GM12878 (cell line): ENCODE measurements around the gene EXD3. TPM values are rescaled to one million over a fixed set of nuclear protein-coding genes. Genes with fewer than 3 reads are reported as not detected.

Experiments used
- ATAC-seq: fragments of 200-7000 bp; cut with Tn5 transposase; 3 replicates; pipeline ENCODE4 v1.9.1; 2020; ENCODE audit warnings: mild to moderate bottlenecking, moderate library complexity
- BruUV-seq: library from RNA; stranded (reverse); fragments of 400-500 nt; replicated peaks from 2 replicates; lab custom pipeline; 2021; lab: Mats Ljungman, UMichigan
- CTCF ChIA-PET: fragments of 300-600 bp; sonication (Branson Sonifier 250); formaldehyde crosslinking; extraction: SDS; loops from one replicate; lab custom pipeline; 2021; ENCODE audit warnings: inconsistent platforms; lab: Yijun Ruan, JAX
- POLR2A ChIA-PET: fragments of 350-600 bp; formaldehyde crosslinking; extraction: SDS; loops from one replicate; lab custom pipeline; 2021; ENCODE audit warnings: inconsistent platforms; lab: Charles Lee
- RAD21 ChIA-PET: fragments of 300-600 bp; sonication (Branson Sonifier 250); formaldehyde crosslinking; loops from one replicate; lab custom pipeline; 2023; ENCODE audit warnings: antibody characterized with exemption; ENCODE audit not compliant: unreplicated experiment; lab: Charles Lee
- SMC1A ChIA-PET: fragments of 300-600 bp; sonication (Branson Sonifier 250); formaldehyde crosslinking; loops from one replicate; lab custom pipeline; 2023; ENCODE audit not compliant: unreplicated experiment, uncharacterized antibody; lab: Charles Lee
- DNase-seq: peaks from one replicate; pipeline ENCODE4 v3.0.0-alpha.2; 2011; ENCODE audit warnings: low read depth, low spot score
- FAIRE-seq: peaks from 3 replicates; lab custom pipeline; 2011; peaks lifted over from hg19 to GRCh38; lab: Jason Lieb, UNC
- H2AFZ ChIP-seq: 2 replicates; pipeline ENCODE4 v1.6.0; 2011; ENCODE audit warnings: low read depth, low read length, control low read depth; ENCODE audit not compliant: control insufficient read depth
- H3K27ac ChIP-seq: 2 replicates; pipeline ENCODE4 v1.5.1; 2011; ENCODE audit warnings: control low read depth; ENCODE audit not compliant: control insufficient read depth, insufficient read depth
- H3K27me3 ChIP-seq, 2 experiments: replicated peaks in 1 of 2; 2 replicates each; pipeline versions ENCODE4 v1.6.0 to v1.6.1; 2011; ENCODE audit warnings: low read length in 1 of 2; ENCODE audit not compliant: control insufficient read depth in 2 of 2, insufficient read depth in 2 of 2
- H3K36me3 ChIP-seq, 2 experiments: 2 replicates each; pipeline ENCODE4 v1.5.1; 2011; ENCODE audit warnings: low read length in 1 of 2; ENCODE audit not compliant: control insufficient read depth in 2 of 2, insufficient read depth in 2 of 2
- H3K4me1 ChIP-seq: 2 replicates; pipeline ENCODE4 v1.6.1; 2011; ENCODE audit warnings: mild to moderate bottlenecking, low read length, moderate library complexity, mixed read lengths; ENCODE audit not compliant: control insufficient read depth, insufficient read depth
- H3K4me2 ChIP-seq: 2 replicates; pipeline ENCODE4 v1.6.0; 2011; ENCODE audit warnings: control low read depth; ENCODE audit not compliant: control insufficient read depth, insufficient read depth
- H3K4me3 ChIP-seq: fragments of 200-600 bp; sonication (generic); 2 replicates; pipeline ENCODE4 v1.5.1; 2016
- H3K79me2 ChIP-seq: 2 replicates; pipeline ENCODE4 v1.6.0; 2011; ENCODE audit warnings: low read length; ENCODE audit not compliant: control insufficient read depth, insufficient read depth
- H3K9ac ChIP-seq: 2 replicates; pipeline ENCODE4 v1.8.0; 2011; ENCODE audit warnings: low read length, control low read depth, mixed read lengths; ENCODE audit not compliant: control insufficient read depth, insufficient read depth
- H3K9me3 ChIP-seq: replicated peaks from 3 replicates; pipeline ENCODE4 v1.5.1; 2011; ENCODE audit warnings: mild to moderate bottlenecking, low read length; ENCODE audit not compliant: control insufficient read depth, insufficient read depth
- H4K20me1 ChIP-seq: 2 replicates; pipeline ENCODE4 v1.6.0; 2011; ENCODE audit not compliant: control insufficient read depth, insufficient read depth
- BACH1 ChIP-seq: fragments of 450-650 bp; IDR thresholded peaks from 2 replicates; pipeline ENCODE4 v1.6.1; 2017; ENCODE audit warnings: mild to moderate bottlenecking, borderline replicate concordance
- BHLHE40 ChIP-seq, 2 experiments: fragments of 450-650 bp in 1 of 2; IDR thresholded peaks; 2 replicates each; pipeline ENCODE4 v1.6.1; 2011 to 2017; ENCODE audit warnings: low read depth in 2 of 2, borderline replicate concordance in 1 of 2, improper control_type of control experiment in 1 of 2, low read length in 1 of 2, mild to moderate bottlenecking in 1 of 2
- CREB1 ChIP-seq: IDR thresholded peaks from 2 replicates; pipeline ENCODE4 v1.6.1; 2012; ENCODE audit warnings: low read depth, mild to moderate bottlenecking, inconsistent platforms
- DPF2 ChIP-seq: fragments of 450-650 bp; IDR thresholded peaks from 2 replicates; pipeline ENCODE4 v1.6.1; 2017; ENCODE audit warnings: mild to moderate bottlenecking
- E2F8 ChIP-seq: fragments of 450-650 bp; IDR thresholded peaks from 2 replicates; pipeline ENCODE4 v1.6.1; 2018; ENCODE audit warnings: mild to moderate bottlenecking, low read depth, moderate library complexity; ENCODE audit not compliant: partially characterized antibody
- ETV6 ChIP-seq, 2 experiments: fragments of 450-650 bp in 1 of 2; IDR thresholded peaks in 1 of 2; conservative IDR thresholded peaks in 1 of 2; 2 replicates each; pipeline ENCODE4 v1.6.1; 2014; ENCODE audit warnings: antibody characterized with exemption in 1 of 2, borderline replicate concordance in 1 of 2, low read depth in 1 of 2, mild to moderate bottlenecking in 1 of 2, moderate library complexity in 1 of 2
- HDAC6 ChIP-seq: fragments of 200-600 bp; sonication (generic); IDR thresholded peaks from one replicate; pipeline ENCODE4 v1.8.0; 2017; ENCODE audit warnings: antibody characterized with exemption; ENCODE audit not compliant: unreplicated experiment
- IKZF1 ChIP-seq: fragments of 450-650 bp; conservative IDR thresholded peaks from 2 replicates; pipeline ENCODE4 v1.6.1; 2017; ENCODE audit warnings: antibody characterized with exemption, mild to moderate bottlenecking
- MTA2 ChIP-seq: fragments of 450-650 bp; IDR thresholded peaks from 2 replicates; pipeline ENCODE4 v1.6.1; 2016; ENCODE audit warnings: low read depth, mild to moderate bottlenecking, moderate library complexity
- NFIC ChIP-seq: IDR thresholded peaks from 2 replicates; pipeline ENCODE4 v1.6.1; 2012; ENCODE audit warnings: low read depth, mild to moderate bottlenecking, inconsistent platforms, low read length, moderate library complexity
- NFYA ChIP-seq: IDR thresholded peaks from 2 replicates; pipeline ENCODE4 v1.6.1; 2011; ENCODE audit warnings: low read depth, mild to moderate bottlenecking, low read length, improper control_type of control experiment, borderline replicate concordance
- NR2F1 ChIP-seq: fragments of 450-650 bp; conservative IDR thresholded peaks from 2 replicates; pipeline ENCODE4 v1.6.1; 2017; ENCODE audit warnings: mild to moderate bottlenecking
- PAX5 ChIP-seq: IDR thresholded peaks from 2 replicates; pipeline ENCODE4 v1.6.1; 2011; ENCODE audit warnings: low read depth, low read length, borderline replicate concordance
- PAX8 ChIP-seq: fragments of 450-650 bp; IDR thresholded peaks from 2 replicates; pipeline ENCODE4 v1.6.1; 2017; ENCODE audit warnings: mild to moderate bottlenecking, moderate library complexity
- RBBP5 ChIP-seq: fragments of 200-600 bp; sonication (generic); conservative IDR thresholded peaks from 2 replicates; pipeline ENCODE4 v1.6.1; 2016
- RCOR1 ChIP-seq: conservative IDR thresholded peaks from 2 replicates; pipeline ENCODE4 v1.6.1; 2012; ENCODE audit warnings: low read depth, low read length, improper control_type of control experiment
- SMARCA5 ChIP-seq: fragments of 450-650 bp; IDR thresholded peaks from 2 replicates; pipeline ENCODE4 v1.6.1; 2017; ENCODE audit warnings: mild to moderate bottlenecking
- SMC3 ChIP-seq: IDR thresholded peaks from 2 replicates; pipeline ENCODE4 v1.6.1; 2011; ENCODE audit warnings: low read length, improper control_type of control experiment, borderline replicate concordance
- SUZ12 ChIP-seq: fragments of 200-600 bp; sonication (generic); IDR thresholded peaks from one replicate; pipeline ENCODE4 v1.6.1; 2018; ENCODE audit warnings: antibody characterized with exemption, mild to moderate bottlenecking; ENCODE audit not compliant: unreplicated experiment
- TARDBP ChIP-seq: IDR thresholded peaks from 2 replicates; pipeline ENCODE4 v1.6.1; 2016; ENCODE audit warnings: borderline replicate concordance
- TCF12 ChIP-seq: IDR thresholded peaks from 2 replicates; pipeline ENCODE4 v1.6.1; 2011; ENCODE audit warnings: low read depth, mild to moderate bottlenecking, low read length
- ZNF24 ChIP-seq: fragments of 450-650 bp; IDR thresholded peaks from 2 replicates; pipeline ENCODE4 v1.6.1; 2017; ENCODE audit warnings: antibody characterized with exemption, mild to moderate bottlenecking
- ZSCAN29 ChIP-seq: fragments of 450-650 bp; IDR thresholded peaks from 2 replicates; pipeline ENCODE4 v1.6.1; 2017; ENCODE audit warnings: mild to moderate bottlenecking, moderate library complexity
- WGBS: methylation state at CpG from one replicate; pipeline ENCODE4 v1.1.6; 2016; ENCODE audit warnings: low lambda C conversion rate; ENCODE audit not compliant: insufficient replicate concordance, insufficient coverage; ENCODE audit errors: missing lambda C conversion rate; 5-methylcytosine and 5-hydroxymethylcytosine counted together
- in situ Hi-C: fragments of 300-500 bp; cut with MboI; formaldehyde crosslinking; loops from 9 replicates; pipeline ENCODE4 v1.14.3; 2018; ENCODE audit warnings: mixed read lengths
- intact Hi-C: fragments of 100-400 bp; cut with micrococcal nuclease; formaldehyde crosslinking; loops from one replicate; pipeline ENCODE4 v1.14.2; 2022; ENCODE audit not compliant: unreplicated experiment
- polyA plus RNA-seq, 11 experiments: library from polyadenylated mRNA; depleted of rRNA in 4 of 11; unstranded in 6 of 11; stranded (reverse) in 5 of 11; fragments of >200 nt; fragmentation: Nextera tagmentation in 4 of 11; fragmentation: Illumina TruSeq in 1 of 11; extraction: Ambion mirVana in 4 of 11; extraction: Trizol in 1 of 11; gene quantifications; 1 replicate in 1 of 11; 2 replicates in 10 of 11; pipeline versions ENCODE4 v1.2.1 to v1.2.3, GENCODE V29; 2011 to 2016; ENCODE audit warnings: inconsistent platforms in 2 of 11, missing spikeins in 2 of 11, low read depth in 1 of 11
- total RNA-seq, 4 experiments: library from RNA; depleted of rRNA in 3 of 4; stranded (reverse); fragments of >200 nt in 3 of 4; fragmentation: Illumina TruSeq in 1 of 4; extraction: Trizol in 1 of 4; gene quantifications; 2 replicates each; pipeline versions ENCODE4 v1.2.1 to v1.2.3, GENCODE V29; 2013 to 2021

The EXD3 gene
- total and polyA plus RNA-seq, 10 of the 15 experiments (the other 5 are each of a cell fraction or from before 2014, with no cell fraction given): 0.21 to 7.1 (median 3.6) TPM

- peak overlapping the region; percentile 34; the same call in 1 of the 2 replicates for H3K4me3 ChIP-seq
- H3K79me2 ChIP-seq: no peaks in the 10 kb centered on the region; the same call in 1 of the 2 replicates
- intact Hi-C loops: loop anchor here (2.0 to 5.0 kb wide), 2 partner anchors 104 to 120 kb away; partner anchors contain the start of genes EXD3 and NOXA1
- H3K4me1 ChIP-seq: peaks cover 35% of the 10 kb centered on the region
- H3K4me2 ChIP-seq: peak overlapping the region; percentile 62
- peak overlapping the region; percentile 53; the same call in 1 of the 2 replicates for H3K9ac ChIP-seq
- no peaks in the 10 kb centered on the region for H3K9me3 ChIP-seq
- in situ Hi-C loops: no loop called here
- BruUV-seq: no TSS peak
- POLR2A ChIA-PET: interaction anchor here (0.6 to 2.2 kb wide), 11 partner anchors 14 to 303 kb away, joined by 3 to 19 read pairs (median 4); partner anchors contain the start of genes ARRDC1, EXD3, NOXA1 and TUBB4B
- CTCF ChIA-PET: interaction anchor here (0.9 to 2.2 kb wide), 10 partner anchors 8 to 338 kb away, joined by 3 to 17 read pairs (median 6); partner anchors contain the start of genes EXD3, NOXA1 and TOR4A
- 2% methylated on average over 54 of the region's 78 CpGs for WGBS
- H3K27ac ChIP-seq: no peak overlapping the region
- H2AFZ ChIP-seq: peak overlapping the region; percentile 51
- DNase-seq (no peak), ATAC-seq (peak; percentile 72), FAIRE-seq (no peak)
- RAD21 ChIA-PET: interaction anchor here (0.9 to 2.1 kb wide), 8 partner anchors 15 to 142 kb away, joined by 3 to 20 read pairs (median 4); partner anchors contain the start of gene TUBB4B
- no peaks in the 10 kb centered on the region; a peak in 1 of 4 replicates for H3K27me3 ChIP-seq
- no peaks in the 10 kb centered on the region for H4K20me1 ChIP-seq
- no peaks in the 10 kb centered on the region for H3K36me3 ChIP-seq
- SMC1A ChIA-PET: interaction anchor here (1.0 to 1.5 kb wide), 4 partner anchors 13 to 140 kb away, joined by 3 to 8 read pairs (median 6); no protein-coding TSS in a partner anchor
- TF ChIP-seq NFYA (no peak), DPF2 (0 out of 2 replicates have a peak, but pooled peaks have one; percentile 51), BHLHE40 (IDR thresholded peaks at IDR 0.05; ENCODE audit: borderline replicate concordance in 1 of 2, low read depth in 2 of 2, low read length in 1 of 2) (no peak), ZNF24 (no peak), SMC3 (peak; percentile 43; the same call in 1 of the 2 replicates), TCF12 (0 out of 2 replicates have a peak, but pooled peaks have one; percentile 5), ETV6 (conservative IDR thresholded peaks at IDR 0.05 in 1 of 2, IDR thresholded peaks at IDR 0.05 in 1 of 2; ENCODE audit: borderline replicate concordance in 1 of 2, low read depth in 1 of 2) (no peak), HDAC6 (no peak), BACH1 (peak; percentile 88), CREB1 (no peak), RBBP5 (no peak), E2F8 (no peak), NFIC (no peak), TARDBP (no peak), SUZ12 (no peak), PAX5 (no peak), RCOR1 (no peak), NR2F1 (peak; percentile 75), SMARCA5 (peak; percentile 10; the same call in 1 of the 2 replicates), PAX8 (no peak), MTA2 (no peak), IKZF1 (peak; percentile 70), ZSCAN29 (no peak)
Measured at GRCh38 chr9:137302449-137303150, 120.4 kb downstream of the EXD3 start.
